T-helper 1 cell treated with Interleukin-12 subunit alpha and Interleukin-12 subunit beta and Interleukin-4 antibody, amounts not matched to agents 30 μg/mL and 1 μg/mL, for 36 hours (primary cell): ENCODE results near the gene CD3D.

Source experiments
- H3K27ac Mint-ChIP-seq: one replicate; pipeline ENCODE4 v1.8.0; 2021; ENCODE audit warnings: mild to moderate bottlenecking, mixed read lengths
- H3K27me3 Mint-ChIP-seq: one replicate; pipeline ENCODE4 v1.8.0; 2021; ENCODE audit warnings: low read depth, mixed read lengths
- H3K36me3 Mint-ChIP-seq: one replicate; pipeline ENCODE4 v1.8.0; 2021; ENCODE audit warnings: low read depth, mixed read lengths
- H3K4me1 Mint-ChIP-seq: one replicate; pipeline ENCODE4 v1.8.0; 2021; ENCODE audit warnings: low read depth, mixed read lengths
- H3K4me3 Mint-ChIP-seq: one replicate; pipeline ENCODE4 v1.8.0; 2021; ENCODE audit warnings: mild to moderate bottlenecking, moderate library complexity, mixed read lengths
- H3K9me3 Mint-ChIP-seq: one replicate; pipeline ENCODE4 v1.8.0; 2021; ENCODE audit warnings: mixed read lengths

The CD3D gene

DNA sequence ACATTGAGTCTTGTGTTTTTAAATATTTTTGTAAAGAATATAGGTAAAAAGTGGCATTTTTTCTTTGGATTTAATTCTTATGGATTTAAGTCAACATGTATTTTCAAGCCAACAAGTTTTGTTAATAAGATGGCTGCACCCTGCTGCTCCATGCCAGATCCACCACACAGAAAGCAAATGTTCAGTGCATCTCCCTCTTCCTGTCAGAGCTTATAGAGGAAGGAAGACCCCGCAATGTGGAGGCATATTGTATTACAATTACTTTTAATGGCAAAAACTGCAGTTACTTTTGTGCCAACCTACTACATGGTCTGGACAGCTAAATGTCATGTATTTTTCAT lies 38.3 kb downstream of the CD3D start:
- H3K27me3 Mint-ChIP-seq: no peaks in the 10 kb centered on the region
- peaks cover 41% of the 10 kb centered on the region for H3K36me3 Mint-ChIP-seq
- H3K4me3 Mint-ChIP-seq: peak overlapping the region; percentile 100
- no peaks in the 10 kb centered on the region for H3K9me3 Mint-ChIP-seq
- peak overlapping the region; percentile 99 for H3K27ac Mint-ChIP-seq
- peaks cover 47% of the 10 kb centered on the region for H3K4me1 Mint-ChIP-seq

DNA sequence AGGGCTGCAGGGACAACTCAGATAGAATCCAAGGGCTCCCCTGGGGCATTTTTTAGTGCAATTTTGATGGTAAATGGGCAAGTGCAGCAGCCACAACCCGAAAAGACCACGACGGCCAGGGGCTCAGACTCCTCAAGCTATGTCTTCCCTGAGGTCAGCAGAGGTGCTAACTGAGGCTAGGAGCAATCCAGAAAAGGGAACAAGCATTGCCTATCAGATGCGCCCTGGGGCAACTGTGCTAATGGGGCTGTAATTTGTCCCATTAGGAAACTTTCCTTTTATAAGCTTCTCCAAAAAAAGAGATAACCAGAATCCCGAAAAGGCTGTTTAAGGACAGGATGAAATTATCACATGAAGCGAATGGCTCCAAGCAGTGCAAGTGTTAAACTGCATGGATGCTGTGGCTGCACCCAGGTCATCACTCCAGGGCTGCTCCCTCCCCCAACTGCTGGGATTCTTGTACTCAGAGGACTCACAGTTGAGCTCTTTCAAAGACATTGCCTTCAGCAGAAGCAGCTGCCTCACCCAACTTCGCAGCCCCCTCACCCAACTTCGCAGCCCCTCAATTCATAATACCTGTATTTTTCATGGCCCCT lies 40.8 kb downstream of the CD3D start:
- Mint-ChIP-seq H3K4me3 (no peak overlapping the region), H3K4me1 (peaks cover 29% of the 10 kb centered on the region), H3K27ac (no peak overlapping the region), H3K36me3 (peaks cover 17% of the 10 kb centered on the region), H3K27me3 (no peaks in the 10 kb centered on the region), H3K9me3 (no peaks in the 10 kb centered on the region)

DNA sequence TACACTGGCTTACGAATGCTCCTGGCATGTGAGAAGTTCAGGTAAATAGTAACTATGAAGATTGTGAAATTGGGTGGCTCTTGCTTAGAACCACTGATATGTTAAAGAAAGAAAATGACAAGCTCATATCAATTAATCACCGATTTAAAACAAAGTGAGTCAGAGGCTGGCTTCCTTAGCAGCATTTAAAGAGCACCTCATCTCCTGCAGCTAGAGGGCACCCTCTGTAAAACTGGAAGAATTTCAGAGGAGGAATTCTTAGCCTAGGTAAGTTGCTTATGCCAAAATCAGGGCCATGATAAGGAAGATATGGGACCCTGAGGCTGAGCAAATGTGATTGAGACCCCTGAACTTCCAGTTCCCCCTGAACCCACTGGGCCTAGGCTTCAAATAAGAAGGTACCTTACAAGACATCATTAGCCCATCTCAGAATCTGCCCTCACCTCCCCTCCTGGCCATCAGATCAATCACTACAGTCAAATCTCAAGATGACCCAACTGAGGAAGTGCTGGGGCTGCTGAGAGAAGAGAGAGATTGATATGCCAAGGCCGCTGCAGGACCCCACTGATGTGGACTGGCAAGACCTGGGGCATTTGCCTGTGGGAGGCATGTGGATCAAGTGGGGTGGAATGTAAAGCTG lies 46.6 kb downstream of the CD3D start:
- Mint-ChIP-seq H3K9me3 (no peaks in the 10 kb centered on the region), H3K4me1 (peaks cover 15% of the 10 kb centered on the region), H3K27me3 (no peaks in the 10 kb centered on the region), H3K4me3 (no peak overlapping the region), H3K27ac (no peak overlapping the region), H3K36me3 (no peaks in the 10 kb centered on the region)

GRCh38 chr11:118295199-118295598 lies 47.3 kb downstream of the CD3D start:
- Mint-ChIP-seq H3K4me3 (no peak overlapping the region), H3K27me3 (no peaks in the 10 kb centered on the region), H3K9me3 (no peaks in the 10 kb centered on the region), H3K4me1 (peaks cover 17% of the 10 kb centered on the region), H3K36me3 (no peaks in the 10 kb centered on the region), H3K27ac (no peak overlapping the region)

DNA sequence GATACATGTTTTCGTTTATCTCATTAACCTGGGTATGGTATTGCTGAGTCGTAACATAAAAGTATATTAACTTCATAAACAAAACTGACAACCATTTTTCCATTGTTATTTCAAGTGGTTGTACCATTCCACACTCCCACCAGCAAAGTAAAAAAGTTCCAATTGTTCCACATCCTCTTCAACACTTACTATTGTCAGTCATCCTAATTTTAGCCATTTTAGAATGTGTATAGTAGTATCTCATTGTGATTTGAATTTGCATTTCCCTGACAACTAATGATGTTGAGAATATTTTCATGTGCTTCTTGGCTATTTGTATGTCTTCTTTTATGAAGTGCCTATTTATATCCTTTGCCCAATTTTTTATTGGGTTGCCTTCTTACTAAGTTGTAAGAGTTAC lies 48.5 kb downstream of the CD3D start:
- H3K27me3 Mint-ChIP-seq: no peaks in the 10 kb centered on the region
- no peaks in the 10 kb centered on the region for H3K9me3 Mint-ChIP-seq
- no peak overlapping the region for H3K27ac Mint-ChIP-seq
- H3K4me1 Mint-ChIP-seq: peaks cover 17% of the 10 kb centered on the region
- H3K4me3 Mint-ChIP-seq: no peak overlapping the region
- peaks cover 2% of the 10 kb centered on the region for H3K36me3 Mint-ChIP-seq

DNA sequence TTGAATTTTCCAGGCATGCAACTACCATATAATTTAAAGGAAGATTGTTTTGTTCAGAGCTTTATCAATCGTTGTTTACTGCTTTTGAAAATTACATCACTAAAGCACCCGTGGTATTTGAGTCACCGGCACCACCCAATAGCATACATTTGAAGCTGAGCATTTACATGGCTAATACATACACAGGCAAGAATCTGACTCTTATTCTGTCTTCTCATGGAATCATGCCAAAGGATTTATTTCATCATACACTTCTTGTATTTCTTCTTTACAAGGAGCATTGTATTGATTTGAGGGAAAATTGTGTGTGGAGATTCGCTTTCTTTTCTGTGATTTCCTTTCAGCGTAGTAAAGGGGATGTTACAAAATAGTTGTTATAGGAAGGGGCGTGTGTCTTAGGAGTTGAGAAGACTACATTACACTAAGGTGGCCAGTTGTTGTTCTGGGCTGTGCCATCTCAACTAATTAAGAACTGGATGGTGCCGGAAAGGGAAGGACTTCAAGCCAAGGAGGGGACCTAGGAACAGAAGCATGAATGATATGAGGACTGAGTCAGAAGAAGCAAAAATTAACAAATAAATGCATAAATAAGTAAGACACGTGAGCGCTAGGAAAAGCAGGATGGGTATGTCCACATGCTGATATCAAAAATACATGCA lies 50.9 kb downstream of the CD3D start:
- H3K27me3 Mint-ChIP-seq: no peaks in the 10 kb centered on the region
- H3K4me3 Mint-ChIP-seq: no peak overlapping the region
- H3K4me1 Mint-ChIP-seq: peaks cover 14% of the 10 kb centered on the region

DNA sequence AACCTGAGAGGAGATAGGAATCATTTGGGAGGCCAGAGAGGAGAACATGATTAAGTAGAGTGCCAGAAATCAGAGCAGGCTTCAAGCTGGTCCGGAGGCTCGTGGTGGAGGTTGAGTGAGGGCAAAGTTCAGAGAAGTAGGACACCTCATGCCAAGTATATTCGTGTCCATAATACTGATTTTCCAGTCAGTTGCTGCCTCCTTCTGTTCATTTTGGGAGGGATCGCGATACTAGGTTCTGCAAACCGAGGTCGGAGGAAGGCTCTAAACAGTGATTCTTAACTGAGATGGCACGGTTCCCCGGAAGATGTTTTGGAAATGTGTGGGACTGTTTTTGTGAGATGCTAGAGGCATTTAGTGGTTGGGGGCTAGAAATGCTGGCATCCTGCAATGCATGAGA lies 51.6 kb downstream of the CD3D start:
- peak overlapping the region; percentile 1 for H3K27ac Mint-ChIP-seq
- H3K4me3 Mint-ChIP-seq: no peak overlapping the region
- no peaks in the 10 kb centered on the region for H3K27me3 Mint-ChIP-seq
- H3K9me3 Mint-ChIP-seq: no peaks in the 10 kb centered on the region
- peaks cover 2% of the 10 kb centered on the region for H3K36me3 Mint-ChIP-seq
- H3K4me1 Mint-ChIP-seq: peaks cover 9% of the 10 kb centered on the region

More for the DNA sequence above, 50.9 kb downstream of the CD3D start:
- no peaks in the 10 kb centered on the region for H3K9me3 Mint-ChIP-seq
- no peak overlapping the region for H3K27ac Mint-ChIP-seq
- H3K36me3 Mint-ChIP-seq: peaks cover 2% of the 10 kb centered on the region

GRCh38 chr11:118289401-118289800 lies 53.1 kb downstream of the CD3D start:
- Mint-ChIP-seq H3K4me1 (peaks cover 6% of the 10 kb centered on the region), H3K36me3 (peaks cover 2% of the 10 kb centered on the region), H3K9me3 (no peaks in the 10 kb centered on the region), H3K4me3 (no peak overlapping the region), H3K27me3 (no peaks in the 10 kb centered on the region), H3K27ac (no peak overlapping the region)
